ENCODE results near the gene ZNF335. TPM values are rescaled to one million over a fixed set of nuclear protein-coding genes. Genes with fewer than 3 reads are reported as not detected.
A peak's percentile ranks its signal among the peaks of the same experiment; 100 is the strongest.

Gene ZNF335
- total and polyA plus RNA-seq, 2 of the 13 experiments (the other 11 are each of a cell fraction or from before 2014, with no cell fraction given): 9.7 to 13.7 TPM

DNA sequence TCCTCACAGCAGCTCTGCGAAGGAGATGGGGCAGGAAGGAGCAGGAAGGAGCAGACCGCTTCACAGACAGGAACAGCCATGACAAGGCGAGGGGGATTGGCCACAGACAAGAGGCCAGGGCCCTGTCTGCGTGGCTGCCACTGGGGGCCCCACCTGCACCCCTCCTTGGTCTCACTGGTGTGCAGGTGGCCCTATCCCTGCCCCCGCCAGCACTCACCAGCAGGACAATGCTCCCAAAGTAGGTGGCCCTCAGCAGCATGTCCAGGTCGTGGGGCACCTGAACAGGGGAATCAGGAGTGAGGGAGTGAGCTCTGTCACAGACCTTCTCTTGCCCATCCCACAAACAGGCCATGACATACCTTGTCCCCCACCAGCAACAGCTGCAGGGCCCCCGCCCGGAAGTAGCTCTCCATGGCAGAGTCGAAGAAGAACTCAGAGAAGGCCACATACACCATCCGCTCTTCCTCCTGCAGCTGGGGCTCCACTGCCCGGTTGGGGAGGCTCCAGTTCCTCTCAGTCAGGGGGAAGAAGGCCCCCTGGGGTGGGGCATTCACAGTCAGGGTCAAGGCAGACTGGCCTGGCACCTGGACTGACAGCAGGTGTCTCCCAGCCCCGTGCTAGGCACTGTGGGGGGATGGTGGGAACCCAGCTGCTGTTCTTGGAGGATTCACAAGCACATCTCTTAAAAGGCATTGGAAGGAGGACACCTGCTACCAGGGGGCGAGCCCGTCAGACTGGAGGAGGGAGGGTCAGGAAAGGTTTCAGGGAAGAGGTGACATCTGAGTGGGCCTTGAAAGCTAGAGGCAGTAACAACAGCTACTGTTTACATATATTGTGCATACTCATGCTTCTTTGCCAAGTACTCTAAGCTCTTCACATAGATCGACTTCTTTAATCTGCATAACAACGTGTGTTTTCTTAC, 67.2 kb downstream of the ZNF335 start (continued):
- no peak for TF ChIP-seq EP300 (IDR thresholded peaks at IDR 0.05; ENCODE audit: low read depth in 2 of 2, low read length in 2 of 2)
- TF ChIP-seq EP300 (CRISPR knock-in tag; IDR thresholded peaks at IDR 0.05; ENCODE audit: borderline replicate concordance): no peak
- TF ChIP-seq FOXK1 (CRISPR knock-in tag; IDR thresholded peaks at IDR 0.05; ENCODE audit: borderline replicate concordance, low read depth): no peak
- no peak for TF ChIP-seq BHLHE40 (IDR thresholded peaks at IDR 0.05; ENCODE audit: low read length)
- TF ChIP-seq, protein P1, sequence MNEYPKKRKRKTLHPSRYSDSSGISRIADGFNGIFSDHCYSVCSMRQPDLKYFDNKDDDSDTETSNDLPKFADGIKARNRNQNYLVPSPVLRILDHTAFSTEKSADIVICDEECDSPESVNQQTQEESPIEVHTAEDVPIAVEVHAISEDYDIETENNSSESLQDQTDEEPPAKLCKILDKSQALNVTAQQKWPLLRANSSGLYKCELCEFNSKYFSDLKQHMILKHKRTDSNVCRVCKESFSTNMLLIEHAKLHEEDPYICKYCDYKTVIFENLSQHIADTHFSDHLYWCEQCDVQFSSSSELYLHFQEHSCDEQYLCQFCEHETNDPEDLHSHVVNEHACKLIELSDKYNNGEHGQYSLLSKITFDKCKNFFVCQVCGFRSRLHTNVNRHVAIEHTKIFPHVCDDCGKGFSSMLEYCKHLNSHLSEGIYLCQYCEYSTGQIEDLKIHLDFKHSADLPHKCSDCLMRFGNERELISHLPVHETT (CRISPR knock-in tag; conservative IDR thresholded peaks at IDR 0.05): no peak
- TF ChIP-seq, protein P2, sequence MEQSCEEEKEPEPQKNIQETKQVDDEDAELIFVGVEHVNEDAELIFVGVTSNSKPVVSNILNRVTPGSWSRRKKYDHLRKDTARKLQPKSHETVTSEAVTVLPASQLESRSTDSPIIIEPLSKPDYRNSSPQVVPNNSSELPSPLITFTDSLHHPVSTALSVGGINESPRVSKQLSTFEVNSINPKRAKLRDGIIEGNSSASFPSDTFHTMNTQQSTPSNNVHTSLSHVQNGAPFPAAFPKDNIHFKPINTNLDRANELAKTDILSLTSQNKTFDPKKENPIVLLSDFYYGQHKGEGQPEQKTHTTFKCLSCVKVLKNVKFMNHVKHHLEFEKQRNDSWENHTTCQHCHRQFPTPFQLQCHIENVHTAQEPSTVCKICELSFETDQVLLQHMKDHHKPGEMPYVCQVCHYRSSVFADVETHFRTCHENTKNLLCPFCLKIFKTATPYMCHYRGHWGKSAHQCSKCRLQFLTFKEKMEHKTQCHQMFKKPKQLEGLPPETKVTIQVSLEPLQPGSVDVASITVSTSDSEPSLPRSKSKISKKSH (CRISPR knock-in tag; IDR thresholded peaks at IDR 0.05; ENCODE audit: borderline replicate concordance): no peak
- no peak for TF ChIP-seq CREB1 (IDR thresholded peaks at IDR 0.05)
- no peak for TF ChIP-seq CREB1 (CRISPR knock-in tag; IDR thresholded peaks at IDR 0.05)
- no peak for TF ChIP-seq ZBTB8A (CRISPR knock-in tag; IDR thresholded peaks at IDR 0.05; ENCODE audit: borderline replicate concordance, low read depth)
- TF ChIP-seq, protein P3, sequence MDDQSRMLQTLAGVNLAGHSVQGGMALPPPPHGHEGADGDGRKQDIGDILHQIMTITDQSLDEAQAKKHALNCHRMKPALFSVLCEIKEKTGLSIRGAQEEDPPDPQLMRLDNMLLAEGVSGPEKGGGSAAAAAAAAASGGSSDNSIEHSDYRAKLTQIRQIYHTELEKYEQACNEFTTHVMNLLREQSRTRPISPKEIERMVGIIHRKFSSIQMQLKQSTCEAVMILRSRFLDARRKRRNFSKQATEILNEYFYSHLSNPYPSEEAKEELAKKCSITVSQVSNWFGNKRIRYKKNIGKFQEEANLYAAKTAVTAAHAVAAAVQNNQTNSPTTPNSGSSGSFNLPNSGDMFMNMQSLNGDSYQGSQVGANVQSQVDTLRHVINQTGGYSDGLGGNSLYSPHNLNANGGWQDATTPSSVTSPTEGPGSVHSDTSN (CRISPR knock-in tag; IDR thresholded peaks at IDR 0.05; ENCODE audit: borderline replicate concordance): no peak
- no peak for TF ChIP-seq TCF7 (IDR thresholded peaks at IDR 0.05; ENCODE audit: low read depth)
- TF ChIP-seq ZNF44 (CRISPR knock-in tag; IDR thresholded peaks at IDR 0.05): no peak
- TF ChIP-seq, protein P4, sequence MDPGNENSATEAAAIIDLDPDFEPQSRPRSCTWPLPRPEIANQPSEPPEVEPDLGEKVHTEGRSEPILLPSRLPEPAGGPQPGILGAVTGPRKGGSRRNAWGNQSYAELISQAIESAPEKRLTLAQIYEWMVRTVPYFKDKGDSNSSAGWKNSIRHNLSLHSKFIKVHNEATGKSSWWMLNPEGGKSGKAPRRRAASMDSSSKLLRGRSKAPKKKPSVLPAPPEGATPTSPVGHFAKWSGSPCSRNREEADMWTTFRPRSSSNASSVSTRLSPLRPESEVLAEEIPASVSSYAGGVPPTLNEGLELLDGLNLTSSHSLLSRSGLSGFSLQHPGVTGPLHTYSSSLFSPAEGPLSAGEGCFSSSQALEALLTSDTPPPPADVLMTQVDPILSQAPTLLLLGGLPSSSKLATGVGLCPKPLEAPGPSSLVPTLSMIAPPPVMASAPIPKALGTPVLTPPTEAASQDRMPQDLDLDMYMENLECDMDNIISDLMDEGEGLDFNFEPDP (CRISPR knock-in tag; conservative IDR thresholded peaks at IDR 0.05): no peak
- no peak for TF ChIP-seq DPF2 (CRISPR knock-in tag; IDR thresholded peaks at IDR 0.05; ENCODE audit: borderline replicate concordance, low read depth)
- no peak for TF ChIP-seq SALL1 (CRISPR knock-in tag; IDR thresholded peaks at IDR 0.05)
- TF ChIP-seq FOXJ3 (CRISPR knock-in tag; IDR thresholded peaks at IDR 0.05; ENCODE audit: borderline replicate concordance): no peak
- TF ChIP-seq ZNF724P (CRISPR knock-in tag; IDR thresholded peaks at IDR 0.05; ENCODE audit: borderline replicate concordance): 0 out of 2 replicates have a peak, but pooled peaks have one; percentile 33
- no peak for TF ChIP-seq TSC22D2 (CRISPR knock-in tag; IDR thresholded peaks at IDR 0.05; ENCODE audit: borderline replicate concordance)
- TF ChIP-seq AHR (CRISPR knock-in tag; IDR thresholded peaks at IDR 0.05): no peak
- TF ChIP-seq ZFY (CRISPR knock-in tag; IDR thresholded peaks at IDR 0.05): no peak; the same call in 1 of the 2 replicates
- no peak for TF ChIP-seq ZNF605 (CRISPR knock-in tag; IDR thresholded peaks at IDR 0.05)
- TF ChIP-seq ZNF224 (CRISPR knock-in tag; IDR thresholded peaks at IDR 0.05): no peak

Data from HepG2 (cell line).